NCI-H345 (cell line): ENCODE data around the gene SP140L.
"Not testable (repeated sequence)": the region's sequence is repeated elsewhere in the genome, so short reads cannot be mapped to it uniquely, and the experiment has no call there.

Experiments used
- DNase-seq: peaks from one replicate; lab custom pipeline; 2025; lab: John Stamatoyannopoulos, UW

The SP140L gene

GRCh38 chr2:230418341-230419016 is 91.5 kb downstream of the SP140L start:
- no peak for DNase-seq

- DNase-seq = no peak
These were observed 92.2 kb downstream of the SP140L start for GRCh38 chr2:230419181-230419580.

GRCh38 chr2:230422149-230422548 is 95.2 kb downstream of the SP140L start:
- DNase-seq = no peak

- DNase-seq = no peak
These were observed 97.0 kb downstream of the SP140L start for GRCh38 chr2:230423851-230424458.

GRCh38 chr2:230425377-230425776 is 98.4 kb downstream of the SP140L start:
- DNase-seq = no peak

- DNase-seq = no peak
These were observed 102.5 kb downstream of the SP140L start for GRCh38 chr2:230429513-230429912.

- DNase-seq = no peak
These were observed 104.2 kb downstream of the SP140L start for GRCh38 chr2:230430957-230431910.

- no peak for DNase-seq
These were observed 107.8 kb downstream of the SP140L start for GRCh38 chr2:230434677-230435324.

- no peak for DNase-seq
These were observed 108.4 kb downstream of the SP140L start for GRCh38 chr2:230435431-230435830.

- DNase-seq = not testable (repeated sequence)
These were observed 112.1 kb downstream of the SP140L start for GRCh38 chr2:230439121-230439520.

- no peak for DNase-seq
These were observed 112.6 kb downstream of the SP140L start for GRCh38 chr2:230439590-230439989.

GRCh38 chr2:230441227-230441897 is 114.4 kb downstream of the SP140L start:
- no peak for DNase-seq

- no peak for DNase-seq
These were observed 116.5 kb downstream of the SP140L start for GRCh38 chr2:230443541-230443940.

- no peak for DNase-seq
These were observed 117.8 kb downstream of the SP140L start for GRCh38 chr2:230444832-230445231.

GRCh38 chr2:230447036-230447435 is 120.0 kb downstream of the SP140L start:
- no peak for DNase-seq

- no peak for DNase-seq
These were observed 120.8 kb downstream of the SP140L start for GRCh38 chr2:230447455-230448451.

GRCh38 chr2:230449901-230450467 is 123.0 kb downstream of the SP140L start:
- no peak for DNase-seq

- no peak for DNase-seq
These were observed 126.0 kb downstream of the SP140L start for GRCh38 chr2:230453006-230453405.
